DND-41 (cell line): ENCODE measurements around the gene GATA5.

Experiments
- EZH2 ChIP-seq: IDR thresholded peaks from 3 replicates; pipeline ENCODE4 v1.6.1; 2012; ENCODE audit warnings: borderline replicate concordance, low read depth, mild to moderate bottlenecking, moderate library complexity, low read length, inconsistent platforms; ENCODE audit not compliant: severe bottlenecking
- TF ChIP-seq, protein P1 (sequence below): IDR thresholded peaks from 2 replicates; pipeline ENCODE4 v1.5.1; 2012; ENCODE audit warnings: borderline replicate concordance, low read length, moderate library complexity, mild to moderate bottlenecking; ENCODE audit not compliant: poor library complexity, severe bottlenecking; ENCODE audit errors: extremely low read depth

DNA sequence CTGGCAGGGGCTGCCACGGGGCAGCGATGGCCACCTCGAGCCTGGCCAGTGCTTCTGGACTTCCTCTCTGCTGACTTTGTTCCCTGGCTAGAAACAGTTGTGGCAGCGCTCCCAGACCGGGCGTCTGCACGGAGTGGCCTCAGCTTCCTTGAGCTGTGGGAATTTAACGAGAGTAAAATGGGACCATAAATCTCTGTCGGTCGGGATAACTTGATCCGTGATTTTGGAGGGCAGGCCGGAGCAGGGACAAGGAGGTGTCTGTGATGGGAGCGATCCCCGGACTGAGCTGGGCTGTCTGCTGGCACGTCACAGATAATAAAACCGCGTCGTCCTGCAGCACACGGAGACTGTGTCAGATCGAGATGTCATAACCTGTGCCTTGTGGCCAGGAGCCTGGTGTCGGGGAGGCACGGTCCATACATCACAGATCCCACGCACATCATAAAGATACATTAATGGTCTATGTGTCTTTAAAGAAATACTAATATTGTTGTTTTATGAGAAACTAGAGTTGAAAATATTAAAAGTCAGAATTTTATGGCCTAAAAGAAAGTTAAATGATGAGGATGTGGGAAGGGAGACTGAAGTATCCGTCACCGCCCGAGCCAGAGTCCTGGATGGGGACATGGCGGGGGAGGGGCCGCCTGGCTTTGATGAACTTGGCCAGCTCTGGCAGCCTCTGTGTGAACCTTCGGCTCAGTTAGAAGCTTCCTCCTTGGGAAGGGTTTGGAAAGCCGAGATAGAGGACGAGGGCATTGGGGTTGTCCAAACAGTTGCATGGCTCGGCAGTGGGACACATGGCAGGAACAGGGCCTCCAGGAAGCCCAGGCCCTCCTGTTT, 41.9 kb downstream of the GATA5 start:
- TF ChIP-seq, protein P1, sequence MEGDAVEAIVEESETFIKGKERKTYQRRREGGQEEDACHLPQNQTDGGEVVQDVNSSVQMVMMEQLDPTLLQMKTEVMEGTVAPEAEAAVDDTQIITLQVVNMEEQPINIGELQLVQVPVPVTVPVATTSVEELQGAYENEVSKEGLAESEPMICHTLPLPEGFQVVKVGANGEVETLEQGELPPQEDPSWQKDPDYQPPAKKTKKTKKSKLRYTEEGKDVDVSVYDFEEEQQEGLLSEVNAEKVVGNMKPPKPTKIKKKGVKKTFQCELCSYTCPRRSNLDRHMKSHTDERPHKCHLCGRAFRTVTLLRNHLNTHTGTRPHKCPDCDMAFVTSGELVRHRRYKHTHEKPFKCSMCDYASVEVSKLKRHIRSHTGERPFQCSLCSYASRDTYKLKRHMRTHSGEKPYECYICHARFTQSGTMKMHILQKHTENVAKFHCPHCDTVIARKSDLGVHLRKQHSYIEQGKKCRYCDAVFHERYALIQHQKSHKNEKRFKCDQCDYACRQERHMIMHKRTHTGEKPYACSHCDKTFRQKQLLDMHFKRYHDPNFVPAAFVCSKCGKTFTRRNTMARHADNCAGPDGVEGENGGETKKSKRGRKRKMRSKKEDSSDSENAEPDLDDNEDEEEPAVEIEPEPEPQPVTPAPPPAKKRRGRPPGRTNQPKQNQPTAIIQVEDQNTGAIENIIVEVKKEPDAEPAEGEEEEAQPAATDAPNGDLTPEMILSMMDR, result no peak
- TF ChIP-seq EZH2, result no peak
